Breast epithelium (tissue), 3 donors: ENCODE measurements around the gene KPNA5.
"Not testable (repeated sequence)": the region's sequence is repeated elsewhere in the genome, so short reads cannot be mapped to it uniquely, and the experiment has no call there.

Experiments
- CTCF ChIP-seq, 3 donors: fragments of 450-650 bp; IDR thresholded peaks; one replicate each; pipeline ENCODE4 v1.5.1; 2016 to 2017; ENCODE audit warnings: antibody characterized with exemption in 3 of 3, mild to moderate bottlenecking in 3 of 3, moderate library complexity in 3 of 3
- POLR2AphosphoS5 ChIP-seq, 3 donors: sonication (generic); formaldehyde crosslinking; IDR thresholded peaks; one replicate each; pipeline ENCODE4 v1.6.1; 2017; ENCODE audit warnings: antibody characterized with exemption in 3 of 3

- not testable (repeated sequence) for TF ChIP-seq CTCF, POLR2AphosphoS5 (IDR thresholded peaks at IDR 0.05)
Measured at GRCh38 chr6:116686475-116687101, 5.6 kb downstream of the KPNA5 start.
